Testis (tissue), 2 donors: Measurements from ENCODE around the gene SPON1.

Source experiments
- CTCF ChIP-seq, 3 experiments: fragments of 450-650 bp in 2 of 3; fragments of 200-600 bp in 1 of 3; sonication (generic) in 1 of 3; IDR thresholded peaks; one replicate each; pipeline ENCODE4 v1.5.1; 2016 to 2019; ENCODE audit warnings: antibody characterized with exemption in 3 of 3, mild to moderate bottlenecking in 2 of 3, moderate library complexity in 1 of 3
- POLR2A ChIP-seq: fragments of 450-650 bp; IDR thresholded peaks from one replicate; pipeline ENCODE4 v1.6.1; 2017; ENCODE audit warnings: antibody characterized with exemption, mild to moderate bottlenecking, moderate library complexity

DNA sequence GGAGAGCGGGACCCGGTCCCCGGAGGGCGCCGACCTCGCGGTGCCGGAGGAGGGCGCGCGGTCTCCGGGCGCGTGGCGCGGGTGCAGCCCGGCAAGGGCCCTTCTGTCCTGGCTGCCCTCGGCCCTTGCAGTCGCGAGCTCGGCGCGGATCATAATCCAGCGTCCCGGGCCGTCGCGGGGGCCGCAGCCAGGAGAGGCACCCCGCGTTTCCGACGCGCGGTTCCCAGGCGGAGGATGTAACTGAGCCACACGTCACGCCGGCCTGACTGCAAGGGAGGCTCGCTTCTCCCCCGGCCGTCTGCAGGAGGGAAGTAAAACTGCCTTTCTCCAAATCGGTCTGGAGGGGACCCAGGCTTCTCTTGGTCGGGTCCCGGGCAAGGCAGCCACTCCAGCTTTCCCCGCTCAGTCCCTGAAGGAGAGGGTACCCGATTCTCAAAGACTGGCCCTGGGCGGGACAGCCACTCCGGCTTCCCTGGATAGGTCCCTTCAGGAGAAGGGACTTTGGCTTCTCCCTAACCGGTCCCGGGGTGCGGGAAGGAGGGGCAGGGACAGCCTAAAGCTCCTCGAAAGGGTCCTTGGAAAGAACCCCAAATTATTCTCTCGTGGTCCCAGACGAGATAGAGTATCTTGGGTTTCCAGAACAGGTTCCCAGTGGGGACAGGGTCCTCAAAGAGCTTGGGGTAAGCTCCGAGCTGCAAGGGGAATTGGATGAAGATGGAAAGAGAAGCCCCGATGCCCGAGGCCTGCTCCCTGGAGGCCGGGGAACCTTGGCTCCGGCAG is 836 bp downstream of the SPON1 start:
- no peak for TF ChIP-seq CTCF (IDR thresholded peaks at IDR 0.05)
- no peak for TF ChIP-seq POLR2A
